Measurements from ENCODE around the gene TPO.
"Not testable (repeated sequence)": the region's sequence is repeated elsewhere in the genome, so short reads cannot be mapped to it uniquely, and the experiment has no call there.

The TPO gene

GRCh38 chr2:1413156-1413710, at the start of gene TPO:
Gene TPO, plus strand, starts transcription at chr2:1413463. Its CDS starts 946 bp downstream, at chr2:1414409.
- no peak for ATAC-seq (ENCODE audit: low read depth)
- Mint-ChIP-seq H3K36me3 (no peaks in the 10 kb centered on the region), H3K9me3 (no peaks in the 10 kb centered on the region), H3K4me3 (no peak within 1 kb of the TSS), H3K27ac (no peak within 1 kb of the TSS), H3K27me3 (no peaks in the 10 kb centered on the region), H3K4me1 (no peaks in the 10 kb centered on the region)
- DNase-seq (ENCODE audit: low spot score in 2 of 2) = no peak

DNA sequence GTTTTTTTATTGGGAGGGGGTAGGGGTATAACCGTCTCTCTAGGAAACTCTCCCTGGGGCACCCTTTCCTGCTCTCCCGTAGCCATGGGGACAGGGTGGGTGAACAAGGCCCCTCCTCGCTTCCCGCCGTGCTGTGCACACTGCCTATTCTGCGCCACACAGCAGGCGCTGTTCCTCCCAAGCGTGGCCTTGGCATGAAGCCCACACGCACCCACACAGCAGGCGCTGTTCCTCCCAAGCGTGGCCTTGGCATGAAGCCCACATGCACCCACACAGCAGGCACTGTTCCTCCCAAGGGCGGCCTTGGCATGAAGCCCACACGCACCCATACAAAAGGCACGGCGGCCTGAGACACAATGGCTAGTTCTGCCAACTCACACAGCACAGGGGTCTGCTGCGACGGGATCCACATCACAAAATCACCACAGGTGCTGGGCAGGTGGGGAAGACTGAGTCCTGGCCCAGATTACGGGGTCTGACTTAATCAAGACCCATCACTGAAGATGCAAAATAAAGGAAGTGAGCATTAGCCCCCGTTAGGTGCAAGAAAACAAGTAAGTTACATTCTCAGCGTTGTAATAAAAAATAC, 46.6 kb upstream of the TPO start:
- DNase-seq (ENCODE audit: low spot score in 2 of 2) (no peak), ATAC-seq (ENCODE audit: low read depth) (no peak)
- Mint-ChIP-seq H3K9me3 (no peaks in the 10 kb centered on the region), H3K36me3 (no peaks in the 10 kb centered on the region), H3K27me3 (peaks cover 3% of the 10 kb centered on the region), H3K27ac (no peak overlapping the region), H3K4me3 (no peak overlapping the region), H3K4me1 (no peaks in the 10 kb centered on the region)

GRCh38 chr2:1367601-1368000, 45.7 kb upstream of the TPO start:
- DNase-seq (ENCODE audit: low spot score in 2 of 2) = no peak
- no peaks in the 10 kb centered on the region for H3K4me1 Mint-ChIP-seq
- ATAC-seq (ENCODE audit: low read depth) = no peak
- H3K27me3 Mint-ChIP-seq = peaks cover 3% of the 10 kb centered on the region
- H3K36me3 Mint-ChIP-seq = no peaks in the 10 kb centered on the region
- H3K9me3 Mint-ChIP-seq = no peaks in the 10 kb centered on the region
- no peak overlapping the region for H3K4me3 Mint-ChIP-seq
- H3K27ac Mint-ChIP-seq = no peak overlapping the region

DNA sequence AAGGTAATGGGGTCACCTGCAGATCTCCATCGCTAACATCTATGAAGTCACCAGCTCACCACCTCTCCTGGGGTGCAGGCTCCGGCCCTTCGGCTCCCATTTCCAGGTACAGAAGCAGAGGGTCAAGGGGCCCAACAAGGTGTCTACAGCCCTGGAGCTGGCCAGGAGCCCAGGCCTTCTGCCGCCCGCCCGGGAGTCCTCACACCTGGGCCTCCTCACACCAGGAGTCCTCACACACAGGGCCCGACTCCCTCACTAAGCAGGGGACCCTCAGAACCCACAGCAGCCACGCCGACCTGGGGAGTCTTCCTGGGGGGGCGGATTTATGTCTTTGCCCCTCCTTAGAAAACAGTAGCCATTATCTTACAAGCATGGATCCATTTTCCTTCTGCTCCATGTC, 43.4 kb upstream of the TPO start:
- Mint-ChIP-seq H3K36me3 (no peaks in the 10 kb centered on the region), H3K4me3 (no peak overlapping the region), H3K27ac (no peak overlapping the region), H3K9me3 (no peaks in the 10 kb centered on the region), H3K4me1 (no peaks in the 10 kb centered on the region), H3K27me3 (peaks cover 3% of the 10 kb centered on the region)
- no peak for DNase-seq (ENCODE audit: low spot score in 2 of 2)
- no peak for ATAC-seq (ENCODE audit: low read depth)

GRCh38 chr2:1370461-1370860, 42.8 kb upstream of the TPO start:
- Mint-ChIP-seq H3K36me3 (no peaks in the 10 kb centered on the region), H3K9me3 (no peaks in the 10 kb centered on the region), H3K27ac (no peak overlapping the region), H3K27me3 (peaks cover 3% of the 10 kb centered on the region), H3K4me3 (no peak overlapping the region), H3K4me1 (no peaks in the 10 kb centered on the region)
- ATAC-seq (ENCODE audit: low read depth) (no peak), DNase-seq (ENCODE audit: low spot score in 2 of 2) (no peak)

- Mint-ChIP-seq H3K4me1 (no peaks in the 10 kb centered on the region), H3K9me3 (no peaks in the 10 kb centered on the region), H3K36me3 (no peaks in the 10 kb centered on the region), H3K4me3 (no peak overlapping the region), H3K27me3 (peaks cover 3% of the 10 kb centered on the region), H3K27ac (no peak overlapping the region)
- DNase-seq (ENCODE audit: low spot score in 2 of 2) (no peak), ATAC-seq (ENCODE audit: low read depth) (no peak)
Measured at GRCh38 chr2:1371082-1371481, 42.2 kb upstream of the TPO start.

GRCh38 chr2:1373830-1374229, 39.4 kb upstream of the TPO start:
- ATAC-seq (ENCODE audit: low read depth) = no peak
- H3K4me1 Mint-ChIP-seq = no peaks in the 10 kb centered on the region
- no peak overlapping the region for H3K27ac Mint-ChIP-seq

DNA sequence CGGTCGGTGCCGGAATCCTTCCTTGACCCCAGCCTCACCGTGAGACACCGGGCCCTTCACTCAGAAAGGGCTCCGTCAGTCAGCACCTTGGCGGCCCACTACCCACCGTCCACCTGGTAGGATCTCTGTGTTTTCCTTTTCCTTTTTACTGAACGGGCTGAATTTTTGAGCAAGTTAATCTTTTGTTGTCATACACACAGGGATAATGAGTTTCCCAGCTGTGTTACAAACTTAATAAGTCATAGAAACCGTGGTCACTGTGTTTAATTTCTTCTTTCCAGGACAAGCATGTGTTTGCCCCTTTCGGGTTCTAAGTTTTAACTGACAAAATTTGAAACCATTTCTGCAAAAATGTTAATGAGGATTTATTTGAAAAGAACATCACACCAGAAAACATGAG, 39.0 kb upstream of the TPO start:
- ATAC-seq (ENCODE audit: low read depth) (no peak), DNase-seq (ENCODE audit: low spot score in 2 of 2) (no peak)
- Mint-ChIP-seq H3K36me3 (no peaks in the 10 kb centered on the region), H3K27ac (no peak overlapping the region), H3K27me3 (peaks cover 1% of the 10 kb centered on the region), H3K4me3 (no peak overlapping the region), H3K4me1 (no peaks in the 10 kb centered on the region), H3K9me3 (no peaks in the 10 kb centered on the region)

More at GRCh38 chr2:1373830-1374229, 39.4 kb upstream of the TPO start:
- Mint-ChIP-seq H3K36me3 (no peaks in the 10 kb centered on the region), H3K9me3 (no peaks in the 10 kb centered on the region), H3K4me3 (no peak overlapping the region), H3K27me3 (peaks cover 1% of the 10 kb centered on the region)
- no peak for DNase-seq (ENCODE audit: low spot score in 2 of 2)

GRCh38 chr2:1375794-1376193, 37.5 kb upstream of the TPO start:
- ATAC-seq (ENCODE audit: low read depth) (no peak), DNase-seq (ENCODE audit: low spot score in 2 of 2) (no peak)
- Mint-ChIP-seq H3K27ac (no peak overlapping the region), H3K9me3 (no peaks in the 10 kb centered on the region), H3K4me1 (no peaks in the 10 kb centered on the region), H3K36me3 (no peaks in the 10 kb centered on the region), H3K4me3 (no peak overlapping the region), H3K27me3 (no peaks in the 10 kb centered on the region)

DNA sequence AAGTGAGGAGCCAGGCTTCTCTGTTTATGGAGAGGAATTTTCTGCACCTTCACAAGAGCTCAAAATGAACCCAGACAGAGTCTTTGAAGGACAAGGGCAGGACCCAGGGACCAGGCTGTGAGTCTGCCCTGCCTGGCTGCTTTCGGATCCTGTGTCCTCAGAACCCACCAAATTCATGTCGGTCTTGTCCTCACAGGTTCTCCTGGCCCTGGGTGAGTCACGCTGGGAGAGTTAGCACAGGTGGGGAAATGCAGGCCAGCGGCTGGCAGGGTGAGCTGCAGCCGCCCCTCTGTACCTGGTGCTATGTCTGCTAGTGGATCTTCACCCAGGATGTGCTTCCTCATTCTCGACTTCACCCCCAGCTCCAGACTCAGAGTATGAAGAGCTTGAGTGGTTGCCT, 35.8 kb upstream of the TPO start:
- H3K4me1 Mint-ChIP-seq = no peaks in the 10 kb centered on the region
- H3K9me3 Mint-ChIP-seq = no peaks in the 10 kb centered on the region
- no peaks in the 10 kb centered on the region for H3K27me3 Mint-ChIP-seq
- ATAC-seq (ENCODE audit: low read depth) (no peak), DNase-seq (ENCODE audit: low spot score in 2 of 2) (no peak)
- H3K4me3 Mint-ChIP-seq = no peak overlapping the region
- no peak overlapping the region for H3K27ac Mint-ChIP-seq
- no peaks in the 10 kb centered on the region for H3K36me3 Mint-ChIP-seq

DNA sequence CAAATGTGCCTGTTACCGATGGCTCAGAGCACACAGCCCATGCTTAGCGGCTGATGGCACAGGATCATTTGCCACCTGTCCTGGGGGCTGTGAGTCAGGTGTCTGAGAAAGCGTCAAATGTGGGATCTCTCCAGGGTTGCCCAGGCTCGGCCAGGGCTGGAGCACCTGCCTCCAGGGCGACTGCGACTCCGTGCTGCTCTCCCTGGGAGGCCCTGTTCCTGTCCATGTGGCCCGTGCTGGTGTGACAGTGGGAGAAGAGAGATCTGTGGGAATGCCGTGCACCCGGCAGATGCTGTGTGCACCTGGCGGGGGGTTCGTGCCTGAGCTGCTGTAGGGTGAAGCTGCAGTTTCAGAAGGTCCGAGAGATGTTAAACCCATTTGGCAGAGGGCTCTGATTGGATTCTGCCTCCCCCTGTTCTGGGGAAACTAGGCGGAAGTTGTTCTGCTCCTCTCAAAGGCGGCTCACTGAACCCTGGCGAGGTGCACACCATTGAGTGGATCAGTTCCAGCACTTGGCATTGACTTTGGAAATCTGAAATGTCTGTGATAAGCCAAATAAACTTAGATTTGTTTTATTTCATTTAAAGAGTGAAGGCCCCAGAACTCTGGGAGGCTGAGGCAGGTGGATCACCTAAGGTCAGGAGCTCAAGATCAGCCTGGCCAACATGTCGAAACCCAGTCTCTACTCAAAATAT, 34.7 kb upstream of the TPO start:
- H3K4me1 Mint-ChIP-seq = no peaks in the 10 kb centered on the region
- DNase-seq (ENCODE audit: low spot score in 2 of 2) (no peak), ATAC-seq (ENCODE audit: low read depth) (no peak)
- no peak overlapping the region for H3K4me3 Mint-ChIP-seq
- H3K9me3 Mint-ChIP-seq = no peaks in the 10 kb centered on the region
- H3K27me3 Mint-ChIP-seq = no peaks in the 10 kb centered on the region
- no peaks in the 10 kb centered on the region for H3K36me3 Mint-ChIP-seq
- H3K27ac Mint-ChIP-seq = no peak overlapping the region

GRCh38 chr2:1381644-1382043, 31.6 kb upstream of the TPO start:
- no peaks in the 10 kb centered on the region for H3K9me3 Mint-ChIP-seq
- no peak overlapping the region for H3K4me3 Mint-ChIP-seq
- no peak overlapping the region for H3K27ac Mint-ChIP-seq
- H3K27me3 Mint-ChIP-seq = no peaks in the 10 kb centered on the region
- no peaks in the 10 kb centered on the region for H3K4me1 Mint-ChIP-seq
- ATAC-seq (ENCODE audit: low read depth) = no peak
- DNase-seq (ENCODE audit: low spot score in 2 of 2) = no peak
- H3K36me3 Mint-ChIP-seq = no peaks in the 10 kb centered on the region

DNA sequence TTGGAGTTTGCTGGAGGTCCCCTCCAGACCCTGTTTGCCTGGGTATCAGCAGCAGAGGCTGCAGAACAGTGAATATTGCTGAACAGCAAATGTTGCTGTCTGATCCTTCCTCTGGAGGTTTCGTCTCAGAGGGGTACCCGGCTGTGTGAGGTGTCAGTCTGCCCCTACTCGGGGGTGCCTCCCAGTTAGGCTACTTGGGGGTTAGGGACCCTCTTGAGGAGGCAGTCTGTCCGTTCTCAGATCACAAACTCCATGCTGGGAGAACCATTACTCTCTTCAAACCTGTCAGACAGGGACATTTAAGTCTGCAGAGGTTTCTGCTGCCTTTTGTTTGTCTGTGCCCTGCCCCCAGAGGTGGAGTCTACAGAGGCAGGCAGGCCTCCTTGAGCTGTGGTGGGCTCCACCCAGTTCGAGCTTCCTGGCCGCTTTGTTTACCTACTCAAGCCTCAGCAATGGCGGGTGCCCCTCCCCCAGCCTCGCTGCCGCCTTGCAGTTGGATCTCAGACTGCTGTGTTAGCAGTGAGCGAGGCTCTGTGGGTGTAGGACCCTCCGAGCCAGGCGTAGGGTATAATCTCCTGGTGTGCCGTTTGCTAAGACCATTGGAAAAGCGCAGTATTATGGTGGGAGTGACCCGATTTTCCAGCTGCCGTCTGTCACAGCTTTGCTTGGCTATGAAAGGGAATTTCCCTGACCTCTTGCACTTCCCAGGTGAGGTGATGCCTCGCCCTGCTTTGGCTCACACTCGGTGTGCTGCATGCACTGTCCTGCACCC, 25.1 kb upstream of the TPO start:
- not testable (repeated sequence) for H3K4me1 Mint-ChIP-seq; H3K27ac Mint-ChIP-seq; DNase-seq (ENCODE audit: low spot score in 2 of 2); H3K36me3 Mint-ChIP-seq; ATAC-seq (ENCODE audit: low read depth); H3K9me3 Mint-ChIP-seq; H3K4me3 Mint-ChIP-seq; H3K27me3 Mint-ChIP-seq

- not testable (repeated sequence) for H3K36me3 Mint-ChIP-seq; ATAC-seq (ENCODE audit: low read depth); DNase-seq (ENCODE audit: low spot score in 2 of 2); H3K9me3 Mint-ChIP-seq; H3K4me1 Mint-ChIP-seq; H3K27ac Mint-ChIP-seq; H3K4me3 Mint-ChIP-seq; H3K27me3 Mint-ChIP-seq
Measured at GRCh38 chr2:1390118-1390517, 23.1 kb upstream of the TPO start.

All from memory B cell (primary cell).